Stimulated activated effector memory CD8-positive, alpha-beta T cell treated with anti-CD3 and anti-CD28 coated beads, Interleukin-12 subunit alpha, Interleukin-12 subunit beta, amount 100 ng/mL, for 72 hours (primary cell): ENCODE results near the gene ZNF185.

Experiments
- ATAC-seq: fragments of 150-1000 bp; cut with Tn5 transposase; 2 replicates; pipeline ENCODE4 v1.10.0; 2021
- DNase-seq, 2 donors: peaks; one replicate each; pipeline ENCODE4 v3.0.0; 2021 to 2022; ENCODE audit warnings: low spot score in 2 of 2
- H3K27ac Mint-ChIP-seq: one replicate; pipeline ENCODE4 v1.8.0; 2022; ENCODE audit warnings: mild to moderate bottlenecking, mixed read lengths
- H3K36me3 Mint-ChIP-seq: one replicate; pipeline ENCODE4 v1.8.0; 2022; ENCODE audit warnings: mild to moderate bottlenecking, mixed read lengths
- H3K4me1 Mint-ChIP-seq: one replicate; pipeline ENCODE4 v1.8.0; 2022; ENCODE audit warnings: mixed read lengths
- H3K4me3 Mint-ChIP-seq: one replicate; pipeline ENCODE4 v1.8.0; 2022; ENCODE audit warnings: mild to moderate bottlenecking, mixed read lengths
- H3K9me3 Mint-ChIP-seq: one replicate; pipeline ENCODE4 v1.8.0; 2022; ENCODE audit warnings: mixed read lengths

Gene ZNF185

GRCh38 chrX:152926923-152927322, 29.1 kb downstream of the ZNF185 start:
- ATAC-seq (no peak), DNase-seq (no peak)
- Mint-ChIP-seq H3K4me3 (no peak overlapping the region), H3K27ac (no peak overlapping the region), H3K4me1 (no peaks in the 10 kb centered on the region), H3K36me3 (no peaks in the 10 kb centered on the region), H3K9me3 (no peaks in the 10 kb centered on the region)

- Mint-ChIP-seq H3K36me3 (no peaks in the 10 kb centered on the region), H3K27ac (no peak overlapping the region), H3K9me3 (no peaks in the 10 kb centered on the region), H3K4me1 (no peaks in the 10 kb centered on the region), H3K4me3 (no peak overlapping the region)
- DNase-seq (no peak), ATAC-seq (no peak)
Measured at GRCh38 chrX:152927858-152928760, 30.2 kb downstream of the ZNF185 start.

- no peaks in the 10 kb centered on the region for H3K36me3 Mint-ChIP-seq
- H3K9me3 Mint-ChIP-seq: no peaks in the 10 kb centered on the region
- no peaks in the 10 kb centered on the region for H3K4me1 Mint-ChIP-seq
- ATAC-seq (no peak), DNase-seq (no peak)
- no peak overlapping the region for H3K4me3 Mint-ChIP-seq
- H3K27ac Mint-ChIP-seq: no peak overlapping the region
Measured at GRCh38 chrX:152928761-152929400, 31.0 kb downstream of the ZNF185 start.

- H3K4me3 Mint-ChIP-seq: no peak overlapping the region
- H3K27ac Mint-ChIP-seq: no peak overlapping the region
- no peaks in the 10 kb centered on the region for H3K4me1 Mint-ChIP-seq
- ATAC-seq (no peak), DNase-seq (no peak)
- H3K36me3 Mint-ChIP-seq: no peaks in the 10 kb centered on the region
- H3K9me3 Mint-ChIP-seq: no peaks in the 10 kb centered on the region
Measured at GRCh38 chrX:152929898-152930297, 32.0 kb downstream of the ZNF185 start.

- ATAC-seq: no peak
- H3K27ac Mint-ChIP-seq: no peak overlapping the region
Measured at GRCh38 chrX:152930516-152930915, 32.6 kb downstream of the ZNF185 start.

GRCh38 chrX:152932144-152932543, 34.3 kb downstream of the ZNF185 start:
- Mint-ChIP-seq H3K36me3 (no peaks in the 10 kb centered on the region), H3K4me3 (no peak overlapping the region), H3K9me3 (no peaks in the 10 kb centered on the region), H3K4me1 (no peaks in the 10 kb centered on the region), H3K27ac (no peak overlapping the region)
- ATAC-seq (no peak), DNase-seq (no peak)

More at GRCh38 chrX:152930516-152930915, 32.6 kb downstream of the ZNF185 start:
- Mint-ChIP-seq H3K9me3 (no peaks in the 10 kb centered on the region), H3K4me3 (no peak overlapping the region), H3K4me1 (no peaks in the 10 kb centered on the region), H3K36me3 (no peaks in the 10 kb centered on the region)
- no peak for DNase-seq

GRCh38 chrX:152932598-152933175, 34.8 kb downstream of the ZNF185 start:
- no peak overlapping the region for H3K4me3 Mint-ChIP-seq
- no peaks in the 10 kb centered on the region for H3K36me3 Mint-ChIP-seq
- H3K27ac Mint-ChIP-seq: no peak overlapping the region

GRCh38 chrX:152936306-152936705, 38.4 kb downstream of the ZNF185 start:
- Mint-ChIP-seq H3K9me3 (no peaks in the 10 kb centered on the region), H3K4me3 (no peak overlapping the region), H3K27ac (no peak overlapping the region), H3K4me1 (no peaks in the 10 kb centered on the region), H3K36me3 (no peaks in the 10 kb centered on the region)
- ATAC-seq (no peak), DNase-seq (no peak)

More at GRCh38 chrX:152932598-152933175, 34.8 kb downstream of the ZNF185 start:
- H3K9me3 Mint-ChIP-seq: no peaks in the 10 kb centered on the region
- ATAC-seq (no peak), DNase-seq (no peak)
- H3K4me1 Mint-ChIP-seq: no peaks in the 10 kb centered on the region

GRCh38 chrX:152937236-152937635, 39.4 kb downstream of the ZNF185 start:
- H3K9me3 Mint-ChIP-seq: no peaks in the 10 kb centered on the region
- no peak overlapping the region for H3K4me3 Mint-ChIP-seq
- H3K4me1 Mint-ChIP-seq: no peaks in the 10 kb centered on the region
- ATAC-seq (no peak), DNase-seq (no peak)
- H3K36me3 Mint-ChIP-seq: no peaks in the 10 kb centered on the region
- no peak overlapping the region for H3K27ac Mint-ChIP-seq

- peak; percentile 97 for ATAC-seq
- no peaks in the 10 kb centered on the region for H3K9me3 Mint-ChIP-seq
- no peaks in the 10 kb centered on the region for H3K4me1 Mint-ChIP-seq
- DNase-seq: peak; percentile 85 to 92
- peak overlapping the region; percentile 89 for H3K27ac Mint-ChIP-seq
- peak overlapping the region; percentile 81 for H3K4me3 Mint-ChIP-seq
- peaks cover 6% of the 10 kb centered on the region for H3K36me3 Mint-ChIP-seq
Measured at GRCh38 chrX:152941328-152942076, 43.6 kb downstream of the ZNF185 start.

GRCh38 chrX:152942077-152942442, 44.2 kb downstream of the ZNF185 start:
- peak overlapping the region; percentile 89 for H3K27ac Mint-ChIP-seq
- no peaks in the 10 kb centered on the region for H3K9me3 Mint-ChIP-seq
- ATAC-seq: no peak
- no peaks in the 10 kb centered on the region for H3K4me1 Mint-ChIP-seq
- no peak for DNase-seq
- peaks cover 6% of the 10 kb centered on the region for H3K36me3 Mint-ChIP-seq
- H3K4me3 Mint-ChIP-seq: peak overlapping the region; percentile 81

- Mint-ChIP-seq H3K4me3 (no peak overlapping the region), H3K9me3 (no peaks in the 10 kb centered on the region), H3K4me1 (no peaks in the 10 kb centered on the region), H3K36me3 (peaks cover 6% of the 10 kb centered on the region), H3K27ac (no peak overlapping the region)
- DNase-seq (no peak), ATAC-seq (no peak)
Measured at GRCh38 chrX:152943826-152944225, 46.0 kb downstream of the ZNF185 start.

GRCh38 chrX:152945021-152945979, 47.4 kb downstream of the ZNF185 start:
- no peak overlapping the region for H3K27ac Mint-ChIP-seq
- H3K9me3 Mint-ChIP-seq: no peaks in the 10 kb centered on the region
- no peaks in the 10 kb centered on the region for H3K4me1 Mint-ChIP-seq
- DNase-seq (no peak), ATAC-seq (no peak)
- H3K36me3 Mint-ChIP-seq: peaks cover 6% of the 10 kb centered on the region
- H3K4me3 Mint-ChIP-seq: no peak overlapping the region

- no peaks in the 10 kb centered on the region for H3K4me1 Mint-ChIP-seq
- no peak overlapping the region for H3K27ac Mint-ChIP-seq
- H3K36me3 Mint-ChIP-seq: peaks cover 6% of the 10 kb centered on the region
- H3K9me3 Mint-ChIP-seq: no peaks in the 10 kb centered on the region
- no peak for ATAC-seq
- no peak for DNase-seq
- H3K4me3 Mint-ChIP-seq: no peak overlapping the region
Measured at GRCh38 chrX:152946681-152947080, 48.8 kb downstream of the ZNF185 start.
